NOMO-1 treated with dmso at 0.1 percent for 144 hours (cell line): ENCODE data around the gene C1QTNF3.
A peak's percentile ranks its signal among the peaks of the same experiment; 100 is the strongest.
"Not testable (repeated sequence)": the region's sequence is repeated elsewhere in the genome, so short reads cannot be mapped to it uniquely, and the experiment has no call there.

Experiments used
- DNase-seq: peaks from one replicate; lab custom pipeline; 2025; ENCODE audit not compliant: unreplicated experiment; lab: John Stamatoyannopoulos, UW

Gene C1QTNF3

GRCh38 chr5:34053133-34053532, 10.1 kb upstream of the C1QTNF3 start:
- no peak for DNase-seq

GRCh38 chr5:34051374-34051980, 8.5 kb upstream of the C1QTNF3 start:
- DNase-seq = no peak

- DNase-seq = peak; percentile 56
Measured at GRCh38 chr5:34047774-34048572, 5.0 kb upstream of the C1QTNF3 start.

GRCh38 chr5:34047143-34047542, 4.1 kb upstream of the C1QTNF3 start:
- no peak for DNase-seq

GRCh38 chr5:34045996-34046395, 3.0 kb upstream of the C1QTNF3 start:
- DNase-seq = no peak

GRCh38 chr5:34045023-34045422, 2.0 kb upstream of the C1QTNF3 start:
- no peak for DNase-seq

- DNase-seq = no peak
Measured at GRCh38 chr5:34042321-34042720, 692 bp downstream of the C1QTNF3 start.

GRCh38 chr5:34041247-34041972, 1.6 kb downstream of the C1QTNF3 start:
- no peak for DNase-seq

GRCh38 chr5:34040472-34040871, 2.5 kb downstream of the C1QTNF3 start:
- DNase-seq = no peak

- no peak for DNase-seq
Measured at GRCh38 chr5:34039398-34040157, 3.4 kb downstream of the C1QTNF3 start.

DNA sequence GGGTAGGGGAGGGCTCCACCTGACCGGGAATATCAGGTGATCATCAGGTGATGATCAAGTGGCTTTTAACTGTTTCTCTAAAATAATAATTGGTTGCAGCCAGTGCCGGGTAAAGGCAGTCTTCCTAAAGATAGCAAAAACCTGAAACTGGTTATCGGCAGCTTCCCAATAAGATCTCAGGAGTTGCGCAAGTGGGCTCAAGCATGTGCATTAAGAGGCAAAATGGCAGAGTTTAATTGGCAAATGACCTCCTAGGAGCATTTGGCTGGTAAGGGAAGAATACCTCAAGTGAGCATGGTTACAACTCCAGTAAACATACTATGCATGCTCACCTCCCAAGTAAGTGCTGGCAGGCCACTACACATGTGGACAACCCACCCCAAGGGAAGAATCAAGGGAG, 4.2 kb downstream of the C1QTNF3 start:
- DNase-seq = no peak

DNA sequence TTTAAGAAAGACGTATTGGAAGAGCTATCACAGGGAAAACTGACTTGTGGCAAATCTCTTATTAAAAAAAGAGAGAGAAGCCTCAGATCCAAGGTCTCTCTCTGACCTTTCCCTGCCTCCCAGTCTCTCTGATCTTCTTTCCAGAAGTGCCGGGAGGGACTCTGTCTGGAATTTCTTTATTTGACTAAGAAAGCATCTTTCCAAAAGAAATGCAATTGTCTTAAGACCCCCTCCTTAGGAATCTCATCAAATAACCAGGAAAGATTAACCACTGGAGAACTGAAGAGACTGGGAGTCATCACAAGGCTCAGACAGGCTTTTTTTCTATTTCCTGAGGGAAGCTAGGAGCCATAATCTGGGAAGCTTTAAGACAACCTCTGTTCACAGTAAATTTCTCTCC, 4.6 kb downstream of the C1QTNF3 start:
- no peak for DNase-seq

GRCh38 chr5:34037726-34038125, 5.3 kb downstream of the C1QTNF3 start:
- no peak for DNase-seq

- DNase-seq = no peak
Measured at GRCh38 chr5:34035756-34036155, 7.3 kb downstream of the C1QTNF3 start.

DNA sequence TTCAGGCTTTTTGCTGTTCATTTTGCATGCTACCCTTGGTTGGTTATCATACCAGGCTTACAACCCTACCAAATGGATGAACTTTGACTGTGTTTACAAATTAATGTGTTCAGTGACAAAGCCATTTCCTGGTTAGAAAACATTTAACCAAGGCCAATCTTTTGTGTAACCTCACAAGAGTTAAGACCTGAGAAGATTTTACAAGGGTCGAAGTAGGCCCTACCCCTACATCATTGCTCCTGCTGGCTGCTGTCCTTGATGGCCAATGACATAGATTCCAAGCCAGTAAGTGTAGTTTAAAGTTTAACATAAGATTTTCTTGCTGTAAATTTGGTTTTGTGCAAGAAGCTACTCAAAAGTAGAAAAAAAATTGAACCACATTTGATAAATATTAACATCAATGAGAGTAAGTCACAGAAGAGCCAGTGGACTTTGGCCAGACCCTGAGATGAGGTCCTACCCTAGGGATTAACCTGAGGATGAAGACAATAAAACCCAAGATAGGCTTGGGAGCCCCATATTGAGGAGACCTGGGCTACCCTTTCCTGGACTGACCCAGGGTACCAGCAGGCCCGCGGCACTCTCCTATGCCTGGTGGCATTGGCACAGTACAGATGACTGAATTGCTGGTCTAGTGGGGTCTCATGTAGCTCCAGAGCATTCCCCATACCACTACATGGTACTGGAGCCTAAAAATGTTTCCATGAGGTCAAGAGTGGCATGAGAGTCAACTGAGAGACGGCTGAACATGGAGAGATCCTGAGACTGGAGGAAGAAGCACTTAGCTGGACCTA, 8.3 kb downstream of the C1QTNF3 start:
- no peak for DNase-seq

DNA sequence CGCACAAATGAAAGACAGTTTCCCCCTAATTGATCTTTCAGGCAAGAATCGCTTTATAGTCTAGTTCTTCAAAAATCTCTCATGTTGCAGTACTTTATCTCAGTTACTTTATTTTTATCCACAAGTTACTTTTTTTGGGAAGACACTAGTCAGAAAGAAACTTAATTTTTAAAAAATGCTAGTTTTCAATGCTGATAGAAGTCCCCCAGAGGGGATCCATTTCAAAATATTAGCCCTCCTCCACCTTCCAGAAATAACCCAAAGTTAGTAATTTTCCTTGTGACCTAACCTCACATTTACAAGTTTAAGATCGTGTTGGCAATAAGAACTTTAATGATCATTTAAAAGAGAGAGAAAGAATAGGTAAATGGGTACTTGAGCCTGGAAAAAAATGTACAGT, 11.0 kb downstream of the C1QTNF3 start:
- no peak for DNase-seq

- no peak for DNase-seq
Measured at GRCh38 chr5:34031117-34031516, 11.9 kb downstream of the C1QTNF3 start.

DNA sequence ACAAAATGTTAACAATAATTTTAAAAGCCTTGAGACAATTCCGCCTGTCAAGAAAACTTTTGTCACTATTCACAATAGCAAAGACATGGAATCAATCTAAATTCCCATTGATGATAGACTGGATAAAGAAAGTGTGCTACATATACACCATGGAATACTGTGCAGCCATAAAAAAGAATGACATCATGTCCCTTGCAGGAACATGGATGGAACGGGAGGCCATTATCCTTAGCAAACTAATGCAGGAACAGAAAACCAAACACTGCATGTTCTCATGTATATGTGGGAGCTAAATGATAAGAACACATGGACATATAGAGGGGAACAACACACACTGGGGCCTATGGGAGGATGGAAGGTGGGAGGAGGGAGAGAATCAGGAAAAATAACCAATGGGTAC, 12.4 kb downstream of the C1QTNF3 start:
- not testable (repeated sequence) for DNase-seq

GRCh38 chr5:34030048-34030447, 13.0 kb downstream of the C1QTNF3 start:
- DNase-seq = no peak

- DNase-seq = no peak
Measured at GRCh38 chr5:34028349-34028748, 14.7 kb downstream of the C1QTNF3 start.
